UCSD-AML1 (cell line): Measurements from ENCODE around the gene PLCB4.

Source experiments
- DNase-seq: peaks from one replicate; lab custom pipeline; 2025; ENCODE audit not compliant: unreplicated experiment; lab: John Stamatoyannopoulos, UW

PLCB4 gene

DNA sequence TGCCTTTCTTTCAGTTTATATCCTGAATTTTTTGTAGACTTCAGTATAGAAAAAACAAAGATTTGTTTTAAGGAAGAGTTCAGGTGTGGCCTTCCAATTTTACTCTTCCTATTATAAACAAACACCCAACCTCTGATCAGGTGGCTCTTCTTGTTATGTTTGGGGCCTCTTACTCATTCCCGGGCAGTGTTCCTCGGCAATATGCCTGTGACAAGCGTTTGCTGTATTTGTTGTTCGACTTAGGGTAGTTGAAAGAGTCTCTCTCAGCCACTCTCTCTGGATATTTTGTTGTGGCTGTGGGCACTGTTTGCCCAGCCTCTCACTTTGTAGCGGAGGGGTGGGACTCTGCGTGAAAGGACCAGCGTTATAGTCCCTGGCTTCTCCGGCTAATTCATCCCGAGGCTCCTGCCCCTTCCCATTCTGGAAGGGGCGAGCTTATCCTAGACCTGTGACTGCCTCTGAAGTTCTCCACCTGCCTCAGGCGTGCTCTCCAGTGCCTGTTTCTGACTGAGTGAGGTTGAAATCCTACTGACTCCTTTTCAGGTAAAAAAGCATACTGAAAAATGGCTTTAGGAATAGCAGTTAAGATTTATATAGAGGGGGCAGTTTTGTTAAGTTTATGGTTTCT, 97.4 kb downstream of the PLCB4 start:
- no peak for DNase-seq

GRCh38 chr20:9169409-9169808, 100.5 kb downstream of the PLCB4 start:
- DNase-seq = no peak

- peak; percentile 16 for DNase-seq
Measured at GRCh38 chr20:9172851-9173250, 104.0 kb downstream of the PLCB4 start.

- DNase-seq = no peak
Measured at GRCh38 chr20:9177278-9177677, 108.4 kb downstream of the PLCB4 start.

- DNase-seq = no peak
Measured at GRCh38 chr20:9179193-9179802, 110.4 kb downstream of the PLCB4 start.

- DNase-seq = no peak
Measured at GRCh38 chr20:9179867-9180266, 111.0 kb downstream of the PLCB4 start.

GRCh38 chr20:9180481-9181257, 111.8 kb downstream of the PLCB4 start:
- DNase-seq = no peak

DNA sequence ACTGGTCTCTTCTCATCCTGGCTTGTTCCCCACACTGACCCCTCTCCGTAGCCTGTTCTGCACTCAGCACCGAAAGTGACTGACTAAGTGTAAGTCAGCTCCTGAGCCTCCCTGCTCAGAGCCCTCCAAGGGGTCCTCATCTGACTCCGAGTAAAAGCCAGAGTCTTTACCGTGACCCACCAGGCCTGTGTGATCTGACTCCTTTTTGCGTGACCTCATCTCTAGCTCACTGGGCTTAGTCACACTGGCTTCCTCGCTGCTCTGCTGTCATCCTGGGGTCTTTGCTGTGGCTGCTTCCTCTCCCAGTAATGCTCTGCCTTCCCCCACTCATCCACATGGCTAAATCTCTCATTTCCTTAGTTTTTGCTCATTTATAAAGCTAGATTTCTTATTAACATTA, 116.6 kb downstream of the PLCB4 start:
- no peak for DNase-seq

DNA sequence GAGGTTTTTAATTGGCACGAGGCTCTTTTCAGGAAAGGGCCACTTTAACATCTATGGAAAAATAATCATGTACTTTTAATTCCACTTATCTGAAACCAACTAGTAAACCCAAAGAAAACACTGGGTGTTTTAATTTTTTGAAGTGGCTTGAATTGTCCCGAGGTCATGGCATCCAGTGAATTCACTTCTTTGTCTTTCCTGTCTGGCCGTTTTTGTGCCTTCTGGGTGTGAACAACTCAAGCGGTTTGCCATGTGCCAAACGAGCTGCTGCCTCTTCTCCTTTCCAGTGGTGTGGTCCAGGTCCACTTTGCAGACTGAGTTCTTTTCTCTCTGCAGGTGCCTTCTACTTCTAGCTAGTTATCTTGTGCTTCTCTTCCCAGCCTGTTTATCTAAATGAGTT, 117.5 kb downstream of the PLCB4 start:
- DNase-seq = no peak

GRCh38 chr20:9195031-9195430, 126.1 kb downstream of the PLCB4 start:
- no peak for DNase-seq

DNA sequence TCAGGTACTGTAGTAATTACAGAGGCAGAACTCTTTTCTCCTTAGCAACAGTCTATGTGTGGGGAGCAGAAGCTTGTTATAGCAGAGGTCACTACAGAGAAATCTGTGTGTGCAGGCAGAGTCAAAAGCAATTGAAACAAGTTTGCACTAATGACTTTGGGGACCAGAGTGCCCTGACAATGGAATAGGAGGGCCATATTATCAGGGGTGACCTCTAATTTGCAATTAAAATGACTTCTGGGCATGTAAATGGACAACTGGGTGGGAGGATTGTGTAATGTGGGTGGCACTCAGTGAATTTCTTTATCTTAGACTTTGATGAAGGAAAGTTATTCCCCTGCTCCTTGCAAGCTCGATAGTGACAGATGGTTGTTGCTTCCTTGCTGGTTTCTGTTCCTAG, 127.2 kb downstream of the PLCB4 start:
- no peak for DNase-seq

GRCh38 chr20:9198460-9198859, 129.6 kb downstream of the PLCB4 start:
- DNase-seq = no peak

DNA sequence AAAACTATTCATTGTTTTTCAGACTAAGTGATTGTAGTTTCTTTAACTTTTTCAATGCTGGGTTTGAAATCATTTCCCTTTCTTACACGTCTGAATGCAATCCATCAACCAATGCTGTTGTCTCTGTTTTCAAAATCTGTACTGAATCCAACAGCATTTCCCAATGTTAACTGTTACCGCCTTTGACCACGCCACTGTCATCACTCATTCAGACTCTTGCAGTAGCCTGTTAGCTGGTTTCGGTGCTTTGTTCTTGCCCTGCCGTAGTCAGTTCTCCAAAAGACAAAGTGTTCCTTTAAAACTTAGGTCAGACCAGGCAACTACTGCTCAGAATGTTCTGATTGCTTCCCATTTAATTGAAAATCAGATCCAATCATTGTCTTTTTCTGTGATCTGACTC, 131.3 kb downstream of the PLCB4 start:
- no peak for DNase-seq

- DNase-seq = no peak
Measured at GRCh38 chr20:9200620-9201019, 131.7 kb downstream of the PLCB4 start.

- no peak for DNase-seq
Measured at GRCh38 chr20:9202420-9203080, 133.7 kb downstream of the PLCB4 start.

GRCh38 chr20:9203081-9203447, 134.2 kb downstream of the PLCB4 start:
- no peak for DNase-seq

- DNase-seq = no peak
Measured at GRCh38 chr20:9204979-9205378, 136.1 kb downstream of the PLCB4 start.

- DNase-seq = no peak
Measured at GRCh38 chr20:9206486-9206885, 137.6 kb downstream of the PLCB4 start.

DNA sequence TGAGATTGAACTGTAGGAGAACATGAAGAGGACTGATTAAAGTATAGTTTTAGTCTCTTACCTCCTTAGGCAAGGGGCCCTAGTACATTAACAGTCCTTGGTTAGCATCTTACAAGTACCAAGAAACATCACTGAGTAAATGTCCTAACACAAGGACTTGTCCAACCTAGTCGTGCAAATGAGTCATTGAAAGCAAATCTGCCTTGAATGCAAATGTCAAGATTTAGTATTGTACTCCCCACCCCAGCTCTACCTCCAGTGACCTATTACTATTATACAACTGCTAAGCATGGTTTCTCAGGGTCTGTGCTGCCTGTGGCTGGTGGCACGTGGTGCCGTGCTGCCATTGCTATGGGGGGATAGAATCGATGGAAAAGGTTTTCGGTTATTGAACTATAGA, 138.4 kb downstream of the PLCB4 start:
- no peak for DNase-seq

DNA sequence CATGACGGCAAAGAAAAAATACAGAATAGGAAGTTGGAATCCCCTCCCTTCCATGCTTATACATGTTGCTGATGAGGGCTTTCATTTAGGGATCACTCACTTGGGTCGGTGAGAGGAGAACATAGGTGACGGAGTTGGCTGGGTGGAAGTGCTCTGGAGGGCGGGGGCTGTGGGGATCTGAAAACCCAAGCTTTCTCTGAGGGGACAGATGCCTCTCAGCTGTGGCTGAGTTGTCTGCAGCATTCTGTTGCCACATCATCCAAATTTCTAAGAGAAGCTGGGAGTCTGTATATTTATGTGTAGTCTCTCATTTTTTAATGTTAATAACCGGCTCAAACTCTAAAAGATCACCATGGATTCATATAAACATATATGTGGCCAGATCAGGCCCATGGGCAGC, 141.5 kb downstream of the PLCB4 start:
- no peak for DNase-seq

DNA sequence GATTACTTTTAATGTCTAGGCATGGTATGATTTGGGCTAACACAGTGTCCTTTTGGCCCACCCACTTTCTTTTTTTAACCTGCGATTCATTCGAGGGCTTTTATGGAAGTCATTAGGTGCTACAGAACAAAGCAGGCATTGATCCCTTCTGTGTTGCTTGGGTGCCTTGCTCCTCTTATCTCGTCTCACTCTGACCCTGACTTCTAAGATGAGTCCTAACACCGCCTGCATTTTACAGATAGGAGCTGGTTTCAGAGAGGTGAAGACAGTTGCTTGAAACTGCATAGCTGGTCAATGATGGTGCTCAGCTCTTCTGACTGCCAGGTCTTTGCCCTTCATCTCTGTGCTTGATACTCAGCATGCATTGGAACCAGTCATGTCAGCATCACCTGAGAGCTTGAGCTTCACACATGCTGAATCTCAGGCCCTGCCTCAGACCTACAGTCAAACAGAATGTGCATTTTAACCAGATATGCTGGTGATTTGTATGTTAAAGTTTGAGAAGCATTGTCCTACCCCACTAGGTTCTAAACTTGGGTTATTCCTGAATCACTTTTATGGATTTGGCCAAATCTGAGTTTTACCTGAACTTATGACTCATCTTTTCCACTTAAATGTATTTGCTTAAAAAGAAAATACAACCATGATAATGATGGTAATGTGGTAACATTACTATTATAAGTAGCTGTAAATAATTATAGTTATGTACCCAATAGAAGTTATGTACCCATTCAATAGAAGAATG, 142.3 kb downstream of the PLCB4 start:
- no peak for DNase-seq
